ENCODE data around the gene KRT17. TPM values are rescaled to one million over a fixed set of nuclear protein-coding genes. Genes with fewer than 3 reads are reported as not detected.

Gene KRT17
- total and polyA plus RNA-seq, 10 of the 15 experiments (the other 5 are each of a cell fraction or from before 2014, with no cell fraction given), result 0.47 to 30.0 (median 2.5) TPM

- no peaks in the 10 kb centered on the region for H3K36me3 ChIP-seq (ENCODE audit: control insufficient read depth in 2 of 2, insufficient read depth in 2 of 2, low read length in 1 of 2)
- intact Hi-C loops (cut with micrococcal nuclease; ENCODE audit: unreplicated experiment) (no loop called here), in situ Hi-C loops (cut with MboI) (no loop called here)
- H3K4me3 ChIP-seq, result no peak overlapping the region
- ChIA-PET CTCF (no interaction called here), RAD21 (ENCODE audit: unreplicated experiment) (no interaction called here), POLR2A (no interaction called here), SMC1A (ENCODE audit: uncharacterized antibody, unreplicated experiment) (interaction anchor here (0.9 kb wide), 1 partner anchor 57 kb away, joined by 3 read pairs; no protein-coding TSS in a partner anchor)
- WGBS (ENCODE audit: insufficient coverage, insufficient replicate concordance, low lambda C conversion rate, missing lambda C conversion rate), result 7% methylated on average over 8 of the region's 8 CpGs
- no peaks in the 10 kb centered on the region for H3K9me3 ChIP-seq (replicated peaks; ENCODE audit: control insufficient read depth, insufficient read depth, low read length)
- no peaks in the 10 kb centered on the region for H3K4me1 ChIP-seq (ENCODE audit: control insufficient read depth, insufficient read depth, low read length)
- no peak overlapping the region for H3K27ac ChIP-seq (ENCODE audit: control insufficient read depth, insufficient read depth)
- H2AFZ ChIP-seq (ENCODE audit: control insufficient read depth, low read depth, low read length), result no peak overlapping the region
- ATAC-seq (no peak), FAIRE-seq (no peak), DNase-seq (ENCODE audit: low read depth, low spot score) (no peak)
- H3K4me2 ChIP-seq (ENCODE audit: control insufficient read depth, insufficient read depth), result no peak overlapping the region
- TF ChIP-seq MEF2B (IDR thresholded peaks at IDR 0.05; ENCODE audit: partially characterized antibody, poor library complexity, severe bottlenecking), result peak; percentile 18
- TF ChIP-seq HSF1 (IDR thresholded peaks at IDR 0.05; ENCODE audit: low read depth, low read length), result no peak
- no TSS peak for BruUV-seq (replicated peaks)
- H3K9ac ChIP-seq (ENCODE audit: control insufficient read depth, insufficient read depth, low read length), result no peak overlapping the region
- H4K20me1 ChIP-seq (ENCODE audit: control insufficient read depth, insufficient read depth), result no peaks in the 10 kb centered on the region
- no peaks in the 10 kb centered on the region for H3K27me3 ChIP-seq (replicated peaks in 1 of 2; ENCODE audit: control insufficient read depth in 2 of 2, insufficient read depth in 2 of 2, low read length in 1 of 2)
- H3K79me2 ChIP-seq (ENCODE audit: control insufficient read depth, insufficient read depth, low read length), result no peaks in the 10 kb centered on the region
These were observed 6.9 kb upstream of the KRT17 start for GRCh38 chr17:41631025-41631897.
